Panc1 (cell line): Measurements from ENCODE around the gene ZNF182. TPM values are rescaled to one million over a fixed set of nuclear protein-coding genes. Genes with fewer than 3 reads are reported as not detected.
"Not testable (repeated sequence)": the region's sequence is repeated elsewhere in the genome, so short reads cannot be mapped to it uniquely, and the experiment has no call there.

Experiments
- ATAC-seq: fragments of 200-7000 bp; cut with Tn5 transposase; 2 replicates; pipeline ENCODE4 v1.9.1; 2020; ENCODE audit warnings: mild to moderate bottlenecking, moderate library complexity
- BruUV-seq: library from RNA; stranded (reverse); fragments of 400-500 nt; replicated peaks from 2 replicates; lab custom pipeline; 2021; lab: Mats Ljungman, UMichigan
- CTCF ChIA-PET: fragments of 300-600 bp; sonication (Branson Sonifier 250); formaldehyde crosslinking; loops from one replicate; lab custom pipeline; 2022; ENCODE audit warnings: antibody characterized with exemption; lab: Charles Lee
- POLR2A ChIA-PET: fragments of 300-600 bp; sonication (Branson Sonifier 250); formaldehyde crosslinking; loops from one replicate; lab custom pipeline; 2022; ENCODE audit warnings: antibody characterized with exemption; lab: Charles Lee
- DNase-seq: peaks from one replicate; pipeline ENCODE4 v3.0.0-alpha.2; 2010; ENCODE audit warnings: low read depth, low spot score
- H3K27ac ChIP-seq: 2 replicates; pipeline ENCODE4 v1.5.1; 2011; ENCODE audit warnings: mild to moderate bottlenecking, low read length, inconsistent platforms
- H3K27me3 ChIP-seq: fragments of 200-500 bp; sonication (Bioruptor generic); 2 replicates; pipeline ENCODE4 v1.6.0; 2014; ENCODE audit warnings: low read length, inconsistent platforms; ENCODE audit not compliant: control insufficient read depth, insufficient read depth
- H3K36me3 ChIP-seq: fragments of 200-500 bp; sonication (Bioruptor generic); 2 replicates; pipeline ENCODE4 v1.5.1; 2014; ENCODE audit warnings: inconsistent platforms, mild to moderate bottlenecking, low read length, moderate library complexity; ENCODE audit not compliant: control insufficient read depth, insufficient read depth
- H3K4me1 ChIP-seq: 2 replicates; pipeline ENCODE4 v1.5.1; 2011; ENCODE audit warnings: inconsistent platforms, mild to moderate bottlenecking, low read length, moderate library complexity; ENCODE audit not compliant: control insufficient read depth, insufficient read depth
- H3K4me3 ChIP-seq, 2 experiments: 2 replicates each; pipeline ENCODE4 v1.5.1; 2011 to 2012; ENCODE audit warnings: low read depth in 2 of 2, low read length in 2 of 2, mild to moderate bottlenecking in 2 of 2, inconsistent platforms in 1 of 2, moderate library complexity in 1 of 2
- H3K9me3 ChIP-seq: fragments of 200-500 bp; sonication (Bioruptor generic); 2 replicates; pipeline ENCODE4 v1.5.1; 2014; ENCODE audit warnings: low read depth, mild to moderate bottlenecking, inconsistent platforms, low read length, moderate library complexity; ENCODE audit not compliant: control insufficient read depth, insufficient read depth
- CTCF ChIP-seq: fragments of 450-650 bp; IDR thresholded peaks from 2 replicates; pipeline ENCODE4 v1.5.1; 2017; ENCODE audit warnings: mild to moderate bottlenecking
- POLR2AphosphoS5 ChIP-seq: IDR thresholded peaks from 2 replicates; pipeline ENCODE4 v1.6.1; 2012; ENCODE audit warnings: mild to moderate bottlenecking, low read depth, low read length, moderate library complexity
- REST ChIP-seq, 2 experiments: IDR thresholded peaks; 2 replicates each; pipeline ENCODE4 v1.6.1; 2011 to 2012; ENCODE audit warnings: low read depth in 2 of 2, control low read depth in 1 of 2, low read length in 1 of 2, mild to moderate bottlenecking in 1 of 2, moderate library complexity in 1 of 2; ENCODE audit not compliant: insufficient read depth in 1 of 2
- SIN3A ChIP-seq: IDR thresholded peaks from 2 replicates; pipeline ENCODE4 v1.6.1; 2012; ENCODE audit warnings: low read depth, mild to moderate bottlenecking, low read length, moderate library complexity, borderline replicate concordance; ENCODE audit not compliant: insufficient read depth
- TCF7L2 ChIP-seq: IDR thresholded peaks from 2 replicates; pipeline ENCODE4 v1.6.1; 2011; ENCODE audit warnings: mild to moderate bottlenecking, low read depth, low read length, inconsistent platforms
- in situ Hi-C: cut with HindIII; loops from 2 replicates; pipeline ENCODE4 v1.10.0; 2016; ENCODE audit warnings: low sequenced_read_pairs, low pct_unique_long_range_greater_than_20kb
- intact Hi-C: fragments of 100-400 bp; cut with micrococcal nuclease; formaldehyde crosslinking; loops from one replicate; pipeline ENCODE4 v1.10.0; 2022; ENCODE audit not compliant: unreplicated experiment
- total RNA-seq: library from RNA; stranded (reverse); gene quantifications from one replicate; pipeline ENCODE4 v1.2.1, GENCODE V29; 2021; ENCODE audit not compliant: unreplicated experiment

Gene ZNF182
- total RNA-seq, 1 experiment from 2014 or later = 11.1 TPM

GRCh38 chrX:48006688-48007087 is 2.9 kb upstream of the ZNF182 start, which contains the start of gene SPACA5:
Gene SPACA5 (plus strand): TSS chrX:48006988. CDS start chrX:48007803, 815 bp downstream.
- BruUV-seq, POLR2A ChIA-PET, intact Hi-C loops, H3K36me3 ChIP-seq, DNase-seq, H3K4me1 ChIP-seq, in situ Hi-C loops, H3K27ac ChIP-seq, CTCF ChIA-PET, H3K9me3 ChIP-seq, ATAC-seq, H3K4me3 ChIP-seq, H3K27me3 ChIP-seq: not testable (repeated sequence)

- TF ChIP-seq TCF7L2 (no peak), REST (IDR thresholded peaks at IDR 0.05; ENCODE audit: insufficient read depth in 1 of 2, low read depth in 2 of 2, low read length in 1 of 2) (no peak), CTCF (no peak), POLR2AphosphoS5 (no peak)
- ATAC-seq = peak; percentile 38
- peak overlapping the region; percentile 69 to 78 for H3K4me3 ChIP-seq
- in situ Hi-C loops = no loop called here
- intact Hi-C loops = no loop called here
- TSS peak; percentile 84 for BruUV-seq
- H3K27me3 ChIP-seq = no peaks in the 10 kb centered on the region
- peak overlapping the region; percentile 88 for H3K27ac ChIP-seq
- POLR2A ChIA-PET = no interaction called here
- H3K4me1 ChIP-seq = 0 out of 2 replicates have a peak, but pooled peaks cover 2% of the 10 kb centered on the region
- H3K36me3 ChIP-seq = peaks cover 3% of the 10 kb centered on the region; the same call in 1 of the 2 replicates
- DNase-seq = no peak
- H3K9me3 ChIP-seq = peaks cover 12% of the 10 kb centered on the region; the same call in 1 of the 2 replicates
- CTCF ChIA-PET = no interaction called here
These were observed 427 bp downstream of the ZNF182 start for GRCh38 chrX:48003367-48003757.

DNA sequence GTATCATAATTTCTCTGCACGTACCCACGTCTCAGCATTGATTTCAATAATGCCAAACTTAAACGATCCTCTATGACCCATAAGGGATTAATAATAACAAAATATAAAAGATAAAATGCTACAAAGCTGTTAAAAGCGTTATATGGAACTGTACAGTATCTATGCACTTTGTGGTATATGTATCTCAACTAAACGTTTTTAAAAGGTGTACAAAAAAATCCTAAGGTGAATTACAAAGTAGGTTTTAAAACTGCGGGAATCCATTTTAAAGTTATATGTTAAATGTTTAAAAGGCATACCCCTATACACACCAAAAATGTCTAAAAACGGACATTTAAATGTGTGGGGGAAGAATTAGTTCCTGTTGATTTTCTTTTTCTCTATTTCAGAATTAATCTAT is 860 bp downstream of the ZNF182 start:
- H3K4me3 ChIP-seq = peak overlapping the region; percentile 69 to 78
- ChIA-PET CTCF (no interaction called here), POLR2A (no interaction called here)
- peak overlapping the region; percentile 88 for H3K27ac ChIP-seq
- peaks cover 3% of the 10 kb centered on the region; the same call in 1 of the 2 replicates for H3K36me3 ChIP-seq
- TF ChIP-seq POLR2AphosphoS5 (no peak), TCF7L2 (no peak), REST (IDR thresholded peaks at IDR 0.05; ENCODE audit: insufficient read depth in 1 of 2, low read depth in 2 of 2, low read length in 1 of 2) (no peak), CTCF (no peak), SIN3A (no peak)
- no TSS peak for BruUV-seq
- no peak for DNase-seq
- peaks cover 12% of the 10 kb centered on the region; the same call in 1 of the 2 replicates for H3K9me3 ChIP-seq
- no peaks in the 10 kb centered on the region for H3K27me3 ChIP-seq
- ATAC-seq = no peak
- H3K4me1 ChIP-seq = 0 out of 2 replicates have a peak, but pooled peaks cover 2% of the 10 kb centered on the region
- intact Hi-C loops = no loop called here
- in situ Hi-C loops = no loop called here
